K562 (cell line): Measurements from ENCODE around the gene NPAS3. TPM values are rescaled to one million over a fixed set of nuclear protein-coding genes. Genes with fewer than 3 reads are reported as not detected.

Source experiments
- ATAC-seq: fragments of 200-7000 bp; cut with Tn5 transposase; 3 replicates; pipeline ENCODE4 v1.9.1; 2020; ENCODE audit warnings: moderate library complexity
- BruUV-seq: library from RNA; stranded (reverse); fragments of 400-500 nt; replicated peaks from 2 replicates; lab custom pipeline; 2021; lab: Mats Ljungman, UMichigan
- CTCF ChIA-PET: fragments of 300-600 bp; formaldehyde crosslinking; extraction: SDS; loops from one replicate; lab custom pipeline; 2021; ENCODE audit warnings: low intra/inter-chr PET ratio; lab: Yijun Ruan, JAX
- POLR2A ChIA-PET: fragments of 300-600, 350-650 bp; sonication (Branson Sonifier 250); formaldehyde crosslinking; extraction: SDS; loops from one replicate; lab custom pipeline; 2021; ENCODE audit warnings: antibody characterized with exemption, inconsistent platforms; lab: Yijun Ruan, JAX
- DNase-seq, 4 experiments: peaks; one replicate each; pipeline versions ENCODE4 v3.0.0 to v3.0.0-alpha.2; 2011 to 2018; ENCODE audit warnings: low spot score in 3 of 4, mixed read lengths in 3 of 4; ENCODE audit errors: extremely low read depth in 1 of 4
- FAIRE-seq: peaks from 2 replicates; lab custom pipeline; 2011; peaks lifted over from hg19 to GRCh38; lab: Jason Lieb, UNC
- H2AFZ ChIP-seq: 2 replicates; pipeline ENCODE4 v1.6.0; 2011; ENCODE audit warnings: low read depth, low read length, control low read depth, inconsistent platforms
- H3K27ac ChIP-seq: fragments of 200-600 bp; 3 replicates; pipeline ENCODE4 v1.8.0; 2011; ENCODE audit warnings: low read depth, mild to moderate bottlenecking, control low read depth, inconsistent platforms, low read length, moderate library complexity, mixed read lengths; ENCODE audit errors: extremely low read depth
- H3K27me3 ChIP-seq, 2 experiments: fragments of 300-600 bp in 1 of 2; 2 replicates in 1 of 2; 3 replicates in 1 of 2; pipeline versions ENCODE4 v1.6.0 to v1.8.0; 2011; ENCODE audit warnings: inconsistent platforms in 2 of 2, low read length in 2 of 2, mild to moderate bottlenecking in 1 of 2, mixed read lengths in 1 of 2, moderate library complexity in 1 of 2; ENCODE audit not compliant: control insufficient read depth in 2 of 2, insufficient read depth in 2 of 2
- H3K36me3 ChIP-seq: fragments of 300-600 bp; 3 replicates; pipeline ENCODE4 v1.8.0; 2011; ENCODE audit warnings: mild to moderate bottlenecking, low read length, inconsistent platforms; ENCODE audit not compliant: control insufficient read depth, insufficient read depth
- H3K4me1 ChIP-seq, 2 experiments: fragments of 200-600 bp in 1 of 2; replicated peaks in 1 of 2; 2 replicates in 1 of 2; 3 replicates in 1 of 2; pipeline versions ENCODE4 v1.5.1 to v1.8.0; 2011; ENCODE audit warnings: inconsistent platforms in 2 of 2, low read length in 2 of 2, mild to moderate bottlenecking in 1 of 2, mixed read lengths in 1 of 2, moderate library complexity in 1 of 2; ENCODE audit not compliant: control insufficient read depth in 2 of 2, insufficient read depth in 2 of 2
- H3K4me2 ChIP-seq: 2 replicates; pipeline ENCODE4 v1.6.1; 2011; ENCODE audit warnings: low read length, control low read depth, inconsistent platforms, mixed read lengths; ENCODE audit not compliant: insufficient read depth
- H3K4me3 ChIP-seq: fragments of 200-600 bp; sonication (generic), shearing (Covaris generic); 2 replicates; pipeline ENCODE4 v1.5.1; 2016; ENCODE audit warnings: control low read depth, inconsistent platforms
- H3K79me2 ChIP-seq: fragments of 200-600 bp; 3 replicates; pipeline ENCODE4 v1.8.0; 2011; ENCODE audit warnings: low read length, inconsistent platforms; ENCODE audit not compliant: control insufficient read depth, insufficient read depth
- H3K9ac ChIP-seq, 2 experiments: 2 replicates each; pipeline versions ENCODE4 v1.6.0 to v1.6.1; 2011; ENCODE audit warnings: low read depth in 2 of 2, low read length in 2 of 2, control low read depth in 1 of 2, inconsistent platforms in 1 of 2, mild to moderate bottlenecking in 1 of 2, mixed read lengths in 1 of 2; ENCODE audit not compliant: insufficient read depth in 1 of 2
- H3K9me1 ChIP-seq: one replicate; pipeline ENCODE4 v1.6.0; 2011; ENCODE audit warnings: inconsistent platforms, mild to moderate bottlenecking, low read length, moderate library complexity; ENCODE audit not compliant: control insufficient read depth, insufficient read depth
- H3K9me3 ChIP-seq: replicated peaks from 2 replicates; pipeline ENCODE4 v1.5.1; 2011; ENCODE audit warnings: low read depth, low read length, inconsistent platforms; ENCODE audit not compliant: control insufficient read depth, insufficient read depth
- H4K20me1 ChIP-seq: replicated peaks from 2 replicates; pipeline ENCODE4 v1.6.1; 2011; ENCODE audit warnings: low read length, inconsistent platforms, mixed read lengths; ENCODE audit not compliant: control insufficient read depth, insufficient read depth
- EP400 ChIP-seq: fragments of 450-650 bp; IDR thresholded peaks from 2 replicates; pipeline ENCODE4 v1.6.1; 2017; ENCODE audit warnings: antibody characterized with exemption, mild to moderate bottlenecking, moderate library complexity
- GATA2 ChIP-seq: sonication (generic); formaldehyde crosslinking; IDR thresholded peaks from 2 replicates; pipeline ENCODE4 v1.4.0; 2020; ENCODE audit warnings: mild to moderate bottlenecking, missing genetic modification reagents
- KHSRP ChIP-seq: fragments of 450-650 bp; IDR thresholded peaks from 2 replicates; pipeline ENCODE4 v1.6.1; 2017
- NFIC ChIP-seq: fragments of 450-650 bp; IDR thresholded peaks from 2 replicates; pipeline ENCODE4 v1.6.1; 2017; ENCODE audit warnings: mild to moderate bottlenecking, inconsistent platforms
- NFIX ChIP-seq: fragments of 250-450 bp; sonication (Bioruptor Pico); IDR thresholded peaks from 2 replicates; pipeline ENCODE4 v1.4.0; 2020; ENCODE audit warnings: low read depth, mild to moderate bottlenecking, moderate library complexity
- PCBP2 ChIP-seq: fragments of 200-400 bp; formaldehyde crosslinking; IDR thresholded peaks from 2 replicates; pipeline ENCODE4 v1.6.1; 2018; ENCODE audit warnings: low read length, low read depth, mild to moderate bottlenecking, moderate library complexity; ENCODE audit not compliant: poor library complexity, severe bottlenecking
- POLR2AphosphoS5 ChIP-seq: IDR thresholded peaks from 2 replicates; pipeline ENCODE4 v1.6.1; 2011; ENCODE audit warnings: mild to moderate bottlenecking, low read depth, low read length, moderate library complexity; ENCODE audit not compliant: control insufficient read depth, insufficient read depth
- SMARCA4 ChIP-seq: fragments of 450-650 bp; IDR thresholded peaks from 2 replicates; pipeline ENCODE4 v1.6.1; 2016
- ZNF263 ChIP-seq: sonication (generic); formaldehyde crosslinking; IDR thresholded peaks from 2 replicates; pipeline ENCODE4 v1.8.0; 2022; ENCODE audit warnings: mild to moderate bottlenecking, missing genetic modification reagents, borderline replicate concordance
- ZNF436 ChIP-seq: fragments of 250-450, 450-650 bp; sonication (Bioruptor Pico); formaldehyde crosslinking; IDR thresholded peaks from 2 replicates; pipeline ENCODE4 v1.7.0; 2020; ENCODE audit warnings: mild to moderate bottlenecking
- WGBS: fragments of 100-300 bp; shearing (Covaris generic); methylation state at CpG from one replicate; pipeline ENCODE4 v1.1.6; 2016; ENCODE audit warnings: low coverage, mixed read lengths; ENCODE audit not compliant: insufficient coverage; ENCODE audit errors: missing lambda C conversion rate; 5-methylcytosine and 5-hydroxymethylcytosine counted together
- in situ Hi-C: fragments of 300-500 bp; cut with MboI; formaldehyde crosslinking; loops from 4 replicates; pipeline ENCODE4 v1.15.0; 2018; ENCODE audit warnings: inconsistent platforms, mixed read lengths
- intact Hi-C: fragments of 100-400 bp; cut with micrococcal nuclease; formaldehyde crosslinking; loops from 2 replicates; pipeline ENCODE4 v1.14.2; 2022
- polyA plus RNA-seq, 8 experiments: library from polyadenylated mRNA; depleted of rRNA in 4 of 8; stranded (reverse) in 5 of 8; unstranded in 3 of 8; fragments of >200 nt; fragmentation: Nextera tagmentation in 2 of 8; fragmentation: Illumina TruSeq in 1 of 8; extraction: Ambion mirVana in 2 of 8; extraction: Trizol in 1 of 8; gene quantifications; 2 replicates each; pipeline versions ENCODE4 v1.2.1 to v1.2.3, GENCODE V29; 2011 to 2014; ENCODE audit warnings: inconsistent platforms in 1 of 8, missing spikeins in 1 of 8
- total RNA-seq, 7 experiments: library from RNA; depleted of rRNA in 6 of 7; stranded (reverse); fragments of >200 nt in 6 of 7; fragmentation: Illumina TruSeq in 2 of 7; extraction: Trizol in 2 of 7; gene quantifications; 2 replicates each; pipeline versions ENCODE4 v1.2.1 to v1.2.3, GENCODE V29; 2011 to 2021; ENCODE audit warnings: low replicate concordance in 1 of 7

NPAS3 gene
- total and polyA plus RNA-seq, 9 of the 15 experiments (the other 6 are each of a cell fraction or from before 2014, with no cell fraction given) = 0.04 TPM; not detected in 8

DNA sequence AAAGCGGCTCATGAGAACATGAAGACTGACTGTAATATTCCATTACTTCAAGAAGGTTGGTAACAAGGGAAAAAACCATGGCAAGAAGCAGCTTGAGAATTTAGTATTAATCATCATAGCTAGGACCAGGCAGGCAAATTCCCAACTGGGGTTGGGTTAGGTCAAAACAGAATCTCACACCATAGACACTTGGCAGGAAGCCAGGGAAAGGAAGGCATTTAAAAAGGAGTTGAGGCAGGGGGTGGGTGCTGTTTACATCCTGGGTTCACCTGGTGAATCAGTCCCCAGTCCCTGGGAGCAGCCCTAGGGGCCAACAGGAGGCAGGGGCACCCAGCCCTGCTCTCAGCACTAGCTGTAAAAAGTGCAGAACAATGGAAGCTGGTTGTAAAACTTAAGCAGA is 903.6 kb downstream of the NPAS3 start:
- intact Hi-C loops = loop anchor here (10.0 kb wide), 1 partner anchor 463 kb away; no protein-coding TSS in a partner anchor
- no peaks in the 10 kb centered on the region for H3K9me1 ChIP-seq
- TF ChIP-seq GATA2 (no peak), EP400 (no peak), NFIC (peak; percentile 91), NFIX (peak; percentile 33; the same call in 1 of the 2 replicates), ZNF263 (no peak), SMARCA4 (no peak), KHSRP (no peak), ZNF436 (no peak), POLR2AphosphoS5 (no peak), PCBP2 (no peak)
- peaks cover 0 to 8% of the 10 kb centered on the region in 2 experiments; a peak in 3 of 5 replicates for H3K4me1 ChIP-seq
- H4K20me1 ChIP-seq = no peaks in the 10 kb centered on the region
- H3K9ac ChIP-seq = no peak overlapping the region
- no peaks in the 10 kb centered on the region for H3K27me3 ChIP-seq
- ATAC-seq = no peak
- FAIRE-seq = no peak
- no peak for DNase-seq
- no peak overlapping the region for H2AFZ ChIP-seq
- in situ Hi-C loops = loop anchor here (10.0 kb wide), 1 partner anchor 383 kb away; no protein-coding TSS in a partner anchor
- BruUV-seq = no TSS peak
- H3K79me2 ChIP-seq = no peaks in the 10 kb centered on the region
- ChIA-PET CTCF (no interaction called here), POLR2A (no interaction called here)
- no peaks in the 10 kb centered on the region for H3K36me3 ChIP-seq
- no peak overlapping the region for H3K27ac ChIP-seq
- H3K4me2 ChIP-seq = no peak overlapping the region
- H3K9me3 ChIP-seq = no peaks in the 10 kb centered on the region
- 100% methylated on average over 1 of the region's 1 CpG for WGBS
- no peak overlapping the region for H3K4me3 ChIP-seq
